RCC 7860 (cell line): Measurements from ENCODE around the gene PAM.
"Not testable (repeated sequence)": the region's sequence is repeated elsewhere in the genome, so short reads cannot be mapped to it uniquely, and the experiment has no call there.

Experiments used
- DNase-seq: peaks from one replicate; pipeline ENCODE4 v3.0.0-alpha.2; 2015; ENCODE audit warnings: low spot score
- FAIRE-seq: peaks from 2 replicates; lab custom pipeline; 2012; peaks lifted over from hg19 to GRCh38; lab: Jason Lieb, UNC

Gene PAM

GRCh38 chr5:102891175-102891574 lies 136.1 kb downstream of the PAM start:
- FAIRE-seq (no peak), DNase-seq (no peak)

GRCh38 chr5:102893942-102894341 lies 138.8 kb downstream of the PAM start:
- FAIRE-seq (no peak), DNase-seq (no peak)

GRCh38 chr5:102895234-102895633 lies 140.1 kb downstream of the PAM start:
- FAIRE-seq: no peak
- no peak for DNase-seq

- DNase-seq (no peak), FAIRE-seq (no peak)
Observed at GRCh38 chr5:102895976-102896375, 140.9 kb downstream of the PAM start.

- DNase-seq: no peak
- no peak for FAIRE-seq
Observed at GRCh38 chr5:102901424-102902134, 146.5 kb downstream of the PAM start.

GRCh38 chr5:102902135-102902448 lies 147.0 kb downstream of the PAM start:
- no peak for FAIRE-seq
- DNase-seq: no peak

GRCh38 chr5:102902647-102903046 lies 147.5 kb downstream of the PAM start:
- FAIRE-seq: no peak
- DNase-seq: no peak

- no peak for FAIRE-seq
Observed at GRCh38 chr5:102903074-102903871, 148.2 kb downstream of the PAM start.

GRCh38 chr5:102905056-102905455 lies 150.0 kb downstream of the PAM start:
- FAIRE-seq (no peak), DNase-seq (no peak)

More at GRCh38 chr5:102903074-102903871, 148.2 kb downstream of the PAM start:
- no peak for DNase-seq

- not testable (repeated sequence) for FAIRE-seq, DNase-seq
Observed at GRCh38 chr5:102907099-102907498, 152.0 kb downstream of the PAM start.

- FAIRE-seq (peak; percentile 96), DNase-seq (peak; percentile 89)
Observed at GRCh38 chr5:102910240-102911226, 155.4 kb downstream of the PAM start.

- DNase-seq (peak; percentile 79), FAIRE-seq (peak; percentile 96)
Observed at GRCh38 chr5:102911973-102912372, 156.9 kb downstream of the PAM start.

- no peak for DNase-seq
- FAIRE-seq: no peak
Observed at GRCh38 chr5:102916109-102916508, 161.0 kb downstream of the PAM start.

- DNase-seq (no peak), FAIRE-seq (no peak)
Observed at GRCh38 chr5:102918986-102919610, 164.0 kb downstream of the PAM start.

GRCh38 chr5:102920762-102921161 lies 165.7 kb downstream of the PAM start:
- DNase-seq (no peak), FAIRE-seq (no peak)

GRCh38 chr5:102921341-102922044 lies 166.4 kb downstream of the PAM start:
- FAIRE-seq (peak; percentile 54), DNase-seq (no peak)

- DNase-seq: no peak
- FAIRE-seq: no peak
Observed at GRCh38 chr5:102922111-102922720, 167.1 kb downstream of the PAM start.

- FAIRE-seq: no peak
- no peak for DNase-seq
Observed at GRCh38 chr5:102922799-102923477, 167.8 kb downstream of the PAM start.

GRCh38 chr5:102924963-102925362 lies 169.9 kb downstream of the PAM start:
- DNase-seq: no peak
- no peak for FAIRE-seq
